Measurements from ENCODE around the gene RBM48.

The RBM48 gene

GRCh38 chr7:92546856-92547497 is 18.4 kb downstream of the RBM48 start:
- no peak for TF ChIP-seq CTCF (IDR thresholded peaks at IDR 0.05; ENCODE audit: borderline replicate concordance, insufficient read depth, low read depth, low read length)
- H3K4me3 ChIP-seq (ENCODE audit: low read depth, low read length), result no peak overlapping the region

GRCh38 chr7:92547579-92547978 is 19.0 kb downstream of the RBM48 start:
- no peak overlapping the region for H3K4me3 ChIP-seq (ENCODE audit: low read depth, low read length)
- no peak for TF ChIP-seq CTCF (IDR thresholded peaks at IDR 0.05; ENCODE audit: borderline replicate concordance, insufficient read depth, low read depth, low read length)

GRCh38 chr7:92550194-92550593 is 21.6 kb downstream of the RBM48 start:
- no peak overlapping the region for H3K4me3 ChIP-seq (ENCODE audit: low read depth, low read length)
- TF ChIP-seq CTCF (IDR thresholded peaks at IDR 0.05; ENCODE audit: borderline replicate concordance, insufficient read depth, low read depth, low read length), result no peak

- no peak overlapping the region for H3K4me3 ChIP-seq (ENCODE audit: low read depth, low read length)
- TF ChIP-seq CTCF (IDR thresholded peaks at IDR 0.05; ENCODE audit: borderline replicate concordance, insufficient read depth, low read depth, low read length), result no peak
Measured at GRCh38 chr7:92557249-92557648, 28.7 kb downstream of the RBM48 start.

- H3K4me3 ChIP-seq (ENCODE audit: low read depth, low read length), result no peak overlapping the region
- TF ChIP-seq CTCF (IDR thresholded peaks at IDR 0.05; ENCODE audit: borderline replicate concordance, insufficient read depth, low read depth, low read length), result no peak
Measured at GRCh38 chr7:92557808-92558362, 29.3 kb downstream of the RBM48 start.

GRCh38 chr7:92560602-92561001 is 32.0 kb downstream of the RBM48 start:
- TF ChIP-seq CTCF (IDR thresholded peaks at IDR 0.05; ENCODE audit: borderline replicate concordance, insufficient read depth, low read depth, low read length), result no peak
- H3K4me3 ChIP-seq (ENCODE audit: low read depth, low read length), result no peak overlapping the region

GRCh38 chr7:92563345-92563744 is 34.8 kb downstream of the RBM48 start:
- no peak overlapping the region for H3K4me3 ChIP-seq (ENCODE audit: low read depth, low read length)
- no peak for TF ChIP-seq CTCF (IDR thresholded peaks at IDR 0.05; ENCODE audit: borderline replicate concordance, insufficient read depth, low read depth, low read length)

All from GM12875 (cell line).